ENCODE results near the gene ZCCHC18.
"Not testable (repeated sequence)": the region's sequence is repeated elsewhere in the genome, so short reads cannot be mapped to it uniquely, and the experiment has no call there.

ZCCHC18 gene

DNA sequence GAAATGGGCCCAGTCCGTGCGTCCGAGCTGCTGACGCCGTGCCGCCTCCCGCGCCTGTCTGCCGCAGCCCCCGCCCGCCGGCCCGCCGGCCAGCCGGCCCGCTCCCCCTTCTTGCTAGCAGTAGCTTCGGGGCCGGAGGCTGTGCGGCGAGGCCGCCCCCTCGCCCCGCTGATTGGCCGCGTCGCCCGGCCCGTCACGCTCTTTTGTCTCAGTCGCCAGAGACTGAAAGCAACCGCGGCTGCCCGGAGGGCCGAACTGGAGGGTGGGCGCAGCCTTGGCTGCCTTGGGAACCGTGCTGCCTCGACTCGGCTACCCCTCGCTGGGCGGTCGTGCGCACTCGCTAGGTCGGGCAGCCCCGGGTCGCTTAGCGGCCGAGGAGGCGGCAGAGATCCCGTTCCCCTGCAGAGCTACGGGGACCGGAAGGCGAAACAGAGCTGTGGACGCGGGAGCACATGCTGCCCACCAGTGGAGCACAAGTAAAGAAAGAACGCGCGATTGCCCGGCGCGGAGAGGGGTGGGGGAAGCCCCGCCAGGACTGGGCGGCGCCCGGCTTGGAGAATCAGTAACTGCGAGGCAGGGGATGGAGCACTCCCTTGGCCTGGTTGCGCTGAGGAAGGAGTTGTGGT, at the start of gene ZCCHC18:
TSS of gene ZCCHC18 (plus strand) at position 198 of the 626 bp plus-strand sequence. CDS start 1,589 bp downstream, outside the sequence.
- peak; percentile 26 to 44 for DNase-seq

DNA sequence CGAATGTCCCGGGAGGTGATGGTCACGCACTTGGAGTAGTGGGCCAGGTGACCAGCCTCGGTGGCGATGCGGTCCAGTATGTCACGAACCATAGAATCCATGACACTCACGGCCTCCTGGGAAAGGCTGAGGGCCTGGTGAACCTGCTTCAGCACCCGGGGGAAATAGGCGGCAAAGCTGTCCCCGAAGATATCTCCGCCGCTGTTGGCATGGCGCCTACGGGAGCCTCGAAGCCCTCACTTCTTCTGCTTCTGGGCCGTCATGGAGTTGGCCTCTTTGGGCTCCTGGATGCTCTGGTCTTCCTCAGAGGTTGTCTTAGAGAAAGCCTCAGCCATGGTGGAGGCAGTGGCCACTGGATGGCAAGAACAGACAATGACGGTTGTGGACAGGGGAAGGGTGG, 49.7 kb upstream of the ZCCHC18 start:
- DNase-seq: not testable (repeated sequence)

DNA sequence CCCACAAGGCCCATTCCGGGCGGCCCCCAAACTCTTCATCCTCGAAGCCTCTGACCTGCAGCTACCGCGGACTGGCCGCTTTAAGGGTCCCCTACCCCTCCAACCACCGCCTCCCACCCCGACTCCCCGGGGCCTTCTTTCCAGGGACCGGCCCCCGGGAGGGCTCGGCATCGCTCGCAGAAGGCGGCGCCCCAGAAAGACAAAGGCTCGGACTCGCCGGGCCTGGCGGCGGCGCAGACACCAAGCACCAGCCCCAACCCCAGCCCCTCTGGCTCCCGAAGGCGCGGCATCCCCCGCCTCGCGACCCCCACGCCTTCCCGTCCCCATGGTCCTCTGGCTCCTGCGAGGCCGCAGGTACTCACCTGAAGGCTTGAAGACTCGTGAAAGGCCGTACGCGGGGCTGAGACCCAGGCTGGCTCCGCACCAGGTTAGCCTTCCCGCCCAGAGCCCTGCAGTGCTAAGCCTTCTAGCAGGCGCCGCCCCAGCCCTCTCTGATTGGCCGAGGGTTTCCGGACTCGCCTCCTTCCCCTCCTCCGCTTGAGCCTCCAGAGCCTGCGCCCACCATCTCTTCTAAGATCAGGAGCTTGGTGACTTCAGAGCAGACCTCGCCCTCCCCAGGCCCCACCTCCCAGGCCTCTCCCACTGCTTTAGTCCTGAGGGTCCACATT, 36.4 kb upstream of the ZCCHC18 start, which contains the start of gene TMSB15C:
TSS of gene TMSB15C (minus strand) at position 459 of the 668 bp plus-strand sequence.
- not testable (repeated sequence) for DNase-seq

DNA sequence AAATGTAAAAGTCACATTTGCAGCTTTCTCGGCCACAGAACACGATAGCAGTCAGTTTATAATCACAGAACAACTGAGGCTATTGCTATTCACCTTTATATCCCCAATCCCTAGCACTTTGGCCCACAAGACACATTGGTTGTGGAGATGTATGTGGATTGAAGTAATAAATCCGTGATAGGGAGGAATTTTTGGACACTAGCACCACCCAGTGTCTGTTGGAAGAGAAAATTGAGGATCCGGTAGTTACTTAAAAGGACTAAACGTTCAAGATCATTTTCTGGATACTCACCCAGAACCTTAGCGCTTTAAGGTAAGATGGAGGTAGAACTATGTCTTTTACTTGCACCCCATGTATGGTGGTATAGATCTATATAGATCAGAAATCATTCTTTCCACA, 34.5 kb upstream of the ZCCHC18 start:
- not testable (repeated sequence) for DNase-seq

DNA sequence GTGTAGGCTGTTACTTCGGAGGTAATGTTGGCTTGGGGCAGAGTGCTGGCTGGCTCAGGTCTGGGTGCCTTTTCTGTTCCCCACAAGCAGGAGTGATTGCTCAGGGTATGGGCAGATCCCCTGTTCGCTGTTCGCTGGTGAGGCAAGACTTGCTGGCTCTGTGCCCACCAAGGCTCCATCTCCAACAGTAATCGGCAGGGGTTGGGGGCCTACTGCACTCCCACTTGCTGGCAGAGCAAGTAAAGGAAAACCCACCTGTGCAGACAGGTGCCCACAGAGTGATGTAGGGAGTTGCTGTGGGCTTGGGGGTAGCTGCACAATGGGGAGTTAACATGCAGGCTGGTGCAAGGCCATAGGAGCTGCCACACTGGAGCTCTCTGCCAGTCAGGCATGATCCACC, 28.3 kb upstream of the ZCCHC18 start:
- no peak for DNase-seq

DNA sequence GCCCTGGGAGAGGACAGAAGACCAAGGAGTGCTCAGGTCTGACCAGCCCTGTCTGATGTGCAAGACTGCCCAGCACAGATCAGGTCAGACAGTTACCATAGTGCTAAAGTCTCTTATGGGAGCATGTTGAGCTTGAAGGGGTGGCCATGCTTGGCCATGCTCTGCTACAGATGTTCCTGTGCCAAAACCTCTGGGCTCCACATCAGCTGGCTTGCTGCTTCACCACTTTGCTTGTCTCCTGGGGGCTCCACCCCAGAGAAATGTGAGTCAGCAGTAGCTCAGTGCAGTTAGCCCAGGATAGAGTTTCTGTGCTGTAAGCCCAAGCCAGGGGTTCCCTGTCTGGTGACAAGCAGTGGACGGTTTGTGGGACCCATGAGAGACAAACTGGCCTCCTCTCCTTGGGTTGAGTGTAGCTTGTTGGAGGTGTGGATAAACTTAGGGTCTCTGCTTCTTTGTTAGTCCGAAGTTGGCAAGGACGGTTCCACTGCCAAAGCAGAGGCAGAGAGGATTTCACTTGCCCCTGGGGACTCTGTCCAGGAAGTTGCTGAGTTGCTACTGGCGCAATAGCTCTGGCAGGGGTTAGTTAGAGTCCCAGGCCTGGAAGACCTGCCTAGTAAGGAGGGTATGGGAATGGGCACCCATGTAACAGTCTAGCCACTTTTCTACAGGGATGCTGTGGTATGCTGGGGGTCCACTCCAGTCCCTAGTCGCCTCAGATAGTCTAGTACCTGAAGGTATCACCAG, 27.6 kb upstream of the ZCCHC18 start:
- no peak for DNase-seq

DNA sequence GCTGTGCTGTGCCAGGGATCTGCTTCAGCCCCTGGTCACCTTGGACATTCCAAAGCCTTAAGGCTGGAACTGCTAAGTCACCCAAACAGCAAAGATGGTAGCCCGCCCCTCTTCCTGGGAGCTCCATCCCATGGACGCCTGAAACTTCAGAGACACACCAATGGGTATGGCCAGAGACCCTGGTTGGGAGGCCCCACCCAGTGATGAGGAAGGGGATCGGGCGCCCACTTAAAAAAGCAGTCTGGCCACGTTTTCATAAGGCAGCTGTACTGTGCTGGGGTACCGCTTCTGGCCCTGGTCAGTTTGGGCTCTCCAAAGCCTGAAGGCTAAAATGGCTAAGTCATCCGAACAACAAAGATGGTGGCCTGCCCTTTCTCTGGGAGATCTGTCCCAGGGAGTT, 26.8 kb upstream of the ZCCHC18 start:
- DNase-seq: no peak

DNA sequence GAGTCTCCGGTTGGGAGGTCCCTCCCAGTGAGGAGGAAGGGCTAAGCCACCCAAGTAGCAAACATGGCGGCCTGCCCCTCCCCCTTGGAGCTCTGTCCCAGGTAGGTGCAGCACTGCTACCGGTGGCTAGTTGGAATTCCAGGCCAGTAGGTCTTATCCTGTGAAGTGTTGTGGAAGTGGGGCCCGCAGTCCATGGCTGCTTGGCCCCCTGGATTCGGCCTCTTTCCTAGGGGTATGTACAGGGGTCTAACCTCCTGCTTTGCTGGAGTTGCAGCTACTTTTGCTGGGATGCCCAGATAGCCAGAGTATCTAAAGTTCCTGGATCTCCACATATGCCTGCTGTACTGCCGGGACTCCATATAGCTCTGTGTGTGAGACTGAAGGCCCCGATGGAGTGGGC, 26.4 kb upstream of the ZCCHC18 start:
- DNase-seq: no peak

DNA sequence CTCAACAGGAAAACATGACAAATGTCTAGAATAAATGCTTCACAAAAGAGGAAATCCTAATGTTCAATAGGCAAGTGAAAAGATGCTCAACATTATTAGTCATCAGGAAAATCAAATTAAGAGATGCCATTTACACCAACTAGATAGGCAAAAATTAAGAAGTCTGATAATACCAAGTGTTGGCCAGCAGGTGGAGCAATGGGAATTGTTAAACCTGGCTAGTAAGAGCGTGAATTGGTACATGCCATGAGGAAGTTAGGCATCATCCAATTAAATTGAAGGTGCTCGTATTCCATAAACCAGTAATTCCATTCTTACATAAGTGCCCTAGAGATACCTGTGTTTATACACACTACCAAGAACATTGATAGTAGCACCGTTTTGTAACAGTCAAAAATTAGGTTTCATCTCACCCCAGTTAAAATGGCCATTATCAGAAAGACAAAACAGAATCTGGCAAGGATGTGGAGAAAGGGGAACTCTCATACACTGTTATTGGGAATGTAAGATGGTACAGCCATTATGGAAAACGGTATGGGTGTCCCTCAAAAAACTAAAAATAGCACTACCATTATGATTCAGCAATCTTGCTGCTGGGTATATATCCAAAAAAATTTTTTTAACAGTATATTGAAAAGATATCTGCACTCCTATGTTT, 14.0 kb upstream of the ZCCHC18 start:
- DNase-seq: peak; percentile 16 to 46

DNA sequence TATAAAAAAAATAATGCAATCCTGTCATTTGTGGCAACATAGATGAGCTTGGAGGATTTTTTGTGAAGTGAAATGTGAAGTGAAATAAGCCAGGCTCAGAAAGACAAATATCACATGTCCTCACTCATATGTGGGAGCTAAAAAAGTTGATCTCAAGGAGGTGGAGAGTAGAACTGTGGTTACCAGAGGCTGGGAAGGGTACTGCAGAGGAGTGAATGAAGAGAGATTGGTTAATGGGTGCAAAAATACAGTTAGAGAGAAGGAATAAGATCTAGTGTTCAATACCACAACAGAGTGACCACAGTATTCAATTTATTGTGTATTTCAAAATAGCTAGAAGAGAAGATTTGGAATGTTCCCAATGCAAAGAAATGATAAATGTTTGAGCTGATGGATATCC, 13.4 kb upstream of the ZCCHC18 start:
- DNase-seq: no peak

DNA sequence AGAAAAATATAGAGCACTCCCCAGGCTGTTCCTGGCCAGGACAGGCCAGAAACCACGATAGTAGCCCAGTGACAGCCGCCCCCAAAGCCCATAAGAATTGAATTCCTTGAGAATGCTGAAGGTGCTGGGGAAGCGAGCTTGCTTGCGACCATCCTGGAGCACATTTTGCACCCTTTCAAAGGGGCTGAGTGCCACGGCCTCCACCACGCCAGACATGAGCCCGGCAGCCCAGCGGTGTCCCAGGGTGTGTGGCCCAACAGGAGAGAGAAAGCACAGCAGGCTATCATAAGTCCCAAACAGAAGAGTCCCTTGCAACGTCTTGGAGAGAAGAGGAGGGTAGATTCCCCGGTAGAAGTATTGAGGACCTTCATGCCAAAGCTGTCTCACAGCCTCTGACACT, 7.6 kb upstream of the ZCCHC18 start:
- DNase-seq: no peak

DNA sequence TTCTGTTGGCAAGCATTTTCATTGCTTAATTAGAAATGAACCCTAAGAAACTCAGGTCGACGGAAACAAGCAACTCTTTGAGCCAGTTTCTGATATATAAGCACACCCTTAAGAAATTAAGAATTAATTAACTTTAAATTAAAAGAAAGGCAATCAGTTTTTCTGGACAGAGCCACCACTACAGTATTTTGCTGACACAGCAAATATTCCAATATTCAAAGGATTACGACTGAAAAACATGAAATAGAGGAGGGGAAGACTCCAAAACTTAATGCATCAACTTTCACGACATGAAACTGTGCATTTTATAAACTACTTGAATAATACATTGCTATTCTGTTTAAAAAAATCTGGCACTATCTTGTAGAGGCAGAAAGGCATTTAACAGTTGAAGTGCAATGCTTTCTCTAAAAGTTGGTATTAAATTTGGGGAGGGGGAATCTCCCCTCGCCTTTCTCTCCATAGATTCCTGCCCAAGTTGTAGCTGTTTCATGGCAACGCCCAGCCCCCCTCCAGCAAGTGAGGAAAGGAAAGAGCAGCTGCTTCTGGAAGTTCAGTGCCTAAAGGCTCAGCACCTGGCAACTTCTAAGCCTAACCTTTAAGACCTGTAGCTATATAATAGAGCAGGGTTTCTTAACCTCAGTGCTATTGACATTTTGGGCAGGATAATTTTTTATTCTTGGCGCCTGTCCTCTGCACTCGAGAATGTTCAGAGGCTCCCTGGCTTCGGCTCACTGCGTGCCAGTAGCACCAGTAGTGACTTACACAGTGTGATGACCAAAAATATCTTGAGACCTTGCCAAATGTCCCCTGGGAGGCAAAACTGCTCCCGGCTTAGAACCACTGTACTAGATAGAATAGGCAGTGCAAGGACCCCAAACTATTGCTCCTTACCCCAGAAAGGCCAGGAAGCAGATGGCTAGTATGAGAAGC, 6.7 kb upstream of the ZCCHC18 start:
- no peak for DNase-seq

DNA sequence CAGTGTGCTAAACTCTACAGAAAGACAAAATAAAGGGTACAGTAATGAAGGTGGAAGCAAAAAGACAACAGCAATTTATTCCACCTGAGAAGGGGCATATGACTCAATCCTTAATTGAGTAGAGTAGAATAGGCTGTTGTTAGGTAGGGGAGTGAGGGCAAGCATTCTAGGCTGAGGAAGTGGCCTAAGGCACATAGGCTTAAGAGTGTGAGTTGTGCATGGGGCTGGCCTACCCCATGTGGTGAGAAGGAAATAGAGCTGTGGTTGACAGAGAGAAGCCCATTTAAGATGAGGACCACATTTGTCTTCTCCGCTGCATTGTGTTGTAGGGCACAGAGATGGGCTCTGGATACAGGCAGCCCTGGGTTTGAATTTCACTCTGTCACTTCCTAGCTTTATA, 3.4 kb upstream of the ZCCHC18 start:
- DNase-seq: no peak

DNA sequence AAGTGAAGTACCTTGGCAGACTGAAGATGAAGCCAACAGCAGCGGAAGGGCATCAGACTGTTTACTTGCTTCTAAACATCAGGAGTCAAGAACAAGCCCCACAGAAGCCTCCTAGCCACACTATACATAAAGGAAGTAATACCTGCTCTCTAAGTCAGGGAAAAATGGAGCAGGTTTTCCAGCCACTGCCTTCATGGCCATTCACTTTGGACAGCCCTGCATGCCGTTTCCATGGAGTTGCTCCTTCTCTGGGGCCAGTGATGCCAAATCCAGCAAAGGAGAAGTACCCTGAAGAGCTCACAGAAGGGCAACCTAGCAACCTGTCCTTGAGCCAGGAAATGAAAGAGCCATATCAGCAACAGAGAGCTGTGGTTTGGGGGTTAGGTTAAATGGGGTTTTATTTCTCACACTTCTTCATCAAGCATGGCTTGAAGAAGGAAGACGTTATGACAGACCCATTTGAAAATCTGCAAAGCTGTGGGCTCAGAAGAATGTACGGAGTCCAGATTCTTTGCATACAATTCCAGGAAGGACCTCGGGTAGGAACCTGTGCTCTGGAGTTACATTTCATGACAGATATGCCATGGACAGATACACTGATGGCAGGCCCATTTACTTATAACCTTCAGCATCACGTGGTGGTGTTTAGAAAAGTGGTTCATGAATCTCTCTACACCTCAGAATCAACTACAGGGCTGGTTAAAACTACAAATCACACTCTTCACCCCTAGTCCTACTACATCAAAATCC, 1.7 kb upstream of the ZCCHC18 start:
- not testable (repeated sequence) for DNase-seq

DNA sequence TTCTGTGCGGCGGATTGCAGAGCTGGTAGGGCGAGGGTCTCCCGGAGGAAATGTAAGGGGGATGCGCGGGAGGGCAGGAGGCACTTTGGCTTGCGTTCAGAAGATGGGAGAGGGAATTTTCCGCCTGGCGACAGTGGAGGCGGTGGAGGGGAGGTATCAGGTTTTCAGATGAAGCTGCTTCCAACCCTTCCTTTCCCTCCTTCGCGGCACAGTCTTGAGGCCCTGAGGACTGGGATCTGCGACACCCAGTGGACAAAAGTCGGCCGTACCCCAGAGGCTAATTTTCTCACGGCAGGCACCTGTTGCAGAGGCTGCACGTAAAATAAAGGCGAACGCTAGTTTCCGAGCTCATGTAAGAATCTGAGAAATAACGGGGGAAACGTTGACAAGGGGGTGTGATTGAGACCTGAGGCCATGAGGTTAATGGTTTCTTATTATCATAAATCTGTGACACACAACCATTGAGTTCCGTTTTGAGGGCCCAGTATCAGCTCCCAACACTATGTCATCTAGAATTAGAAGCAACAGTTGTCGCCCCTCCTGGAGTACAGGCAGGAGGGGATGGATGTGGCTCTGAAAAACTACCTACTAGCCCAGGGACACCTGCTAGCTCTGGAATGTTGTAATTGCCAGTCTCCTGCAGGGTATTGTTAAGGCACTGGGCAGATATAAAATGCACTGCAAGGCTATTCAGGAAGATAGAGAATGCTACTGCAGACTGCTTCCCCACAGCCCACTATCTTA, 1.1 kb downstream of the ZCCHC18 start:
- peak in 1 of 2 experiments; percentile 32 for DNase-seq

DNA sequence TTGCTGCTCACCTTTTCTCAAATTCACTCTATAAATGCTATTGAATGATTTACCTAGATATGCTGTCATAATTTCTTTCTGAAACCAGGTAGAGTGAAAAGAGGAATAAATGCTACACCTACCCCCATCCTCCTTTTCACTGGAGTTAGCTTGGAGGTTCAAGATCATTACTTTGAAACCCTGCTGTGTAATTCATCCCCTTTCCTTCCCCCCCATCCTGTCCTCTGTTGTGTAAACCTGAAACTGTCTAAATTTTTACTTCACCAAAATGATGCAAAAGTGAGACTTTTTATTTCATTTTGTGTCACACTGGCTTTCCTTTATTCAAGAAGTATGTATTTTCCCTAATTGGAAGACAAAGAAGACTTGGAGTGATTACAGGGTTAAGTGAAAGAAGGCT, 5.4 kb downstream of the ZCCHC18 start:
- no peak for DNase-seq

DNA sequence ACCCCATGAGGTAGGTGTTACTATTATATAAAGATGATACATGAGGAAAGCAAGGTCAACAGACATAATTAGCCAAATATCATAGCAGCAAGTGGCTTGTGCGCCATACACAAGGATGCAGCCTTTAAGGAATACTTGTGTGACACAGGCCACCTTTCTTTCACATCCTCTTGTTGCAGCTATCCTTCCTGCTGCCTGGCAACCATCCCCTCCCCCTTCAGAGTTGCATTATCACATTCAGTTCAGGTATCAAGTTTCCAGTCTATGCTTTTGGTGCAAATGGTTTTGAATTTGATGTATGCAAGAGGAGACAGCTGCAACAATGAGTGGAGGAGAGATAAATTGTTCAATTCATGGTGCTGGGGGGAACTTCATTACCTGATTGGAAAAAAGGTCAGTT, 6.4 kb downstream of the ZCCHC18 start:
- peak in 1 of 2 experiments; percentile 30 for DNase-seq

DNA sequence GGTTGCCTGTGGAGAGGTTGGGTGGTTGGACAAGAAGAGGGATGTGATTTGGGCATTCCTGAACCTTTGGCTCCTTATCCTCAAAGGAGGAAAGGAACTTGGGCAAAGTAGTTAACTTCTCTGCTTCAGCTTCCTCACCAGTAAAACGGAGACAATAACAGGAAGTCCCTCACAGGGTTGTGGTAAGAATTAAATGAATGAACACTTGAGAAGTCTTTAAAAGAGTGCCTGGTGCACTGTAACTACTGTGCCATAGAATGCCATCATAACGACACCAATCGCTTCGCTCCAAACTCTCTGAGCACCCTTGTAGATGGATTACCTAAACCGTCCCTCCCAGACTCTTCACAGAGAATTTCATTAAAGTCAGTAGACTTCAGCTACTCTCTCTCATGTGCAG, 10.5 kb downstream of the ZCCHC18 start:
- no peak for DNase-seq

DNA sequence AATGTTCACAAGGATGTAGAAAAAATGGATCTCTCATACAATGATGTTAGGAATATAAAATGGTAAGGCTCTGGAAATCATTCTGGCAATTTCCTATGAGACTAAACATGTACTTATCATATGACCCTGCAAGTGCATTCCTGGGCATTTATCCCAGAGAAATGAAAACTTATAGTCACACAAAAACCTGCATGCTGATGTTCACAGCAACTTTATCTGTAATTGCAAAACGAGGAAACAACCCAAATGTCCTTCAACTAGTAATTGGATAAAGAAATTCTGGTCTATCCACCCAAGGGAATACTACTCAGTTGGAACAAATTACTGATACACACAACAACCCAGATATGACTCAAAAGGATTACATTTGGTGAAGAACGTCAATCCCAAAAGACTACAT, 14.5 kb downstream of the ZCCHC18 start:
- no peak for DNase-seq

DNA sequence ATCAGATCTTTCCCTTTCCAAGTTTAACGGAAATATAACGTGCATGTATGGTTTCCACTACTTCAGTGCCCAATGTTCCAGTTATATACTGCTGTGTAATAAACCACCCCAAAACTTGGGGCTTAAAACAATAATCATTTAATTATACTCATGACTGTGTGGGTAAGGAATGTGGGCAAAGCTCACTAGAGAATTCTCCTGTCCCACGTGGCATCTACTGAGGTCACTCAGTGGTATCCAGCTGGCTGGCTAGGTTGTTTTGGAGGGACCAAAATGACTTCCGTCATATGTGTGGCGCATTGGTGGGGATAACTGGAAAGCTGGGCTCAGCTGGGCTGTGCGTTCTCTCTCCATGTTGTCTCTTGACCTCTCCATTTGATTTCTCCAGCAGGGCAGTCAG, 18.5 kb downstream of the ZCCHC18 start:
- no peak for DNase-seq

Measured in NCI-H187 (cell line).